ENCODE measurements around the gene MARK1. TPM values are rescaled to one million over a fixed set of nuclear protein-coding genes. Genes with fewer than 3 reads are reported as not detected.

The MARK1 gene
- polyA plus RNA-seq, 1 of the 3 experiments (the other 2 are of a cell fraction), result 3.1 TPM

DNA sequence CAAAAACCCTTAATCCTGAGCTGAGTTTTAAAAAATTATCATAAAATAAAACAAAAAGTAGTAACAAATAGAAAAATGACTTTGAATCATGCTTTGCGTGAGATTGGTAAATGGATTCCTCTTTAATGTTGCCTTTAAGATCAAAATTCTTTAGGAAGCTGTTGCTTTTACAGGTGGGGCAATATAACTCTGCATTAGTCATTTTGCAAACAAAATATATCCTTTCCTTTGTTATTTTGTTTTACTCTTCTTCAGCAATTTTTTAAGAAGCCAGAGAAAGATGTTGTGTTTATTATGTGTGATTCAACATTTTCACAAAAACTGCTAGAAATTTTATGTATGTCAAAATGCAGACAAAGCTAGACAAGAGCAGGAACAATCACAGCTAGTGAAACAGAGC lies 50.0 kb downstream of the MARK1 start (continued):
- TF ChIP-seq RXRA (IDR thresholded peaks at IDR 0.05; ENCODE audit: borderline replicate concordance, low read depth) (no peak), NRF1 (IDR thresholded peaks at IDR 0.05; ENCODE audit: low read depth, low read length) (no peak), YY1 (IDR thresholded peaks at IDR 0.05; ENCODE audit: low read depth) (no peak), EZH2phosphoT487 (IDR thresholded peaks at IDR 0.05; ENCODE audit: borderline replicate concordance, low read depth) (no peak), SMC3 (IDR thresholded peaks at IDR 0.05; ENCODE audit: low read depth, low read length) (no peak)
- TF ChIP-seq, protein P1, sequence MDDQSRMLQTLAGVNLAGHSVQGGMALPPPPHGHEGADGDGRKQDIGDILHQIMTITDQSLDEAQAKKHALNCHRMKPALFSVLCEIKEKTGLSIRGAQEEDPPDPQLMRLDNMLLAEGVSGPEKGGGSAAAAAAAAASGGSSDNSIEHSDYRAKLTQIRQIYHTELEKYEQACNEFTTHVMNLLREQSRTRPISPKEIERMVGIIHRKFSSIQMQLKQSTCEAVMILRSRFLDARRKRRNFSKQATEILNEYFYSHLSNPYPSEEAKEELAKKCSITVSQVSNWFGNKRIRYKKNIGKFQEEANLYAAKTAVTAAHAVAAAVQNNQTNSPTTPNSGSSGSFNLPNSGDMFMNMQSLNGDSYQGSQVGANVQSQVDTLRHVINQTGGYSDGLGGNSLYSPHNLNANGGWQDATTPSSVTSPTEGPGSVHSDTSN (IDR thresholded peaks at IDR 0.05), result no peak
- TF ChIP-seq, protein P2, sequence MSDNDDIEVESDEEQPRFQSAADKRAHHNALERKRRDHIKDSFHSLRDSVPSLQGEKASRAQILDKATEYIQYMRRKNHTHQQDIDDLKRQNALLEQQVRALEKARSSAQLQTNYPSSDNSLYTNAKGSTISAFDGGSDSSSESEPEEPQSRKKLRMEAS (IDR thresholded peaks at IDR 0.05; ENCODE audit: low read depth), result no peak

GRCh38 chr1:220579317-220579716 lies 51.4 kb downstream of the MARK1 start:
- TF ChIP-seq FOXJ3 (CRISPR knock-in tag; IDR thresholded peaks at IDR 0.05), result no peak
- POLR2A ChIA-PET, result no interaction called here
- Histone ChIP-seq H4K20me1 (ENCODE audit: insufficient read depth) (no peaks in the 10 kb centered on the region), H3K27me3 (ENCODE audit: insufficient read depth) (no peaks in the 10 kb centered on the region), H3K36me3 (replicated peaks in 1 of 2; ENCODE audit: control insufficient read depth in 1 of 2, insufficient read depth in 2 of 2, low read length in 1 of 2) (peaks cover 0 to 7% of the 10 kb centered on the region in 2 experiments), H2AFZ (ENCODE audit: low read depth) (no peak overlapping the region), H3K79me2 (ENCODE audit: insufficient read depth) (no peaks in the 10 kb centered on the region), H3K4me3 (ENCODE audit: low read depth in 2 of 2, low read length in 1 of 2) (no peak overlapping the region), H3K9me3 (peaks cover 6% of the 10 kb centered on the region; the same call in 1 of the 2 replicates), H3K4me2 (no peak overlapping the region), H3K4me1 (ENCODE audit: control insufficient read depth in 1 of 2, insufficient read depth in 2 of 2, low read depth in 1 of 2, low read length in 1 of 2) (no peaks in the 10 kb centered on the region; a peak in 1 of 4 replicates), H3F3A (replicated peaks; ENCODE audit: insufficient read depth) (peaks cover 3% of the 10 kb centered on the region), H3K27ac (ENCODE audit: low read depth in 2 of 2, low read length in 1 of 2) (no peak overlapping the region), H3K9me2 (no peaks in the 10 kb centered on the region), H3K9ac (no peak overlapping the region)
- WGBS (ENCODE audit: low lambda C conversion rate), result 86% methylated on average over 6 of the region's 6 CpGs
- CTCF ChIA-PET, result no interaction called here
- DNase-seq, result no peak

DNA sequence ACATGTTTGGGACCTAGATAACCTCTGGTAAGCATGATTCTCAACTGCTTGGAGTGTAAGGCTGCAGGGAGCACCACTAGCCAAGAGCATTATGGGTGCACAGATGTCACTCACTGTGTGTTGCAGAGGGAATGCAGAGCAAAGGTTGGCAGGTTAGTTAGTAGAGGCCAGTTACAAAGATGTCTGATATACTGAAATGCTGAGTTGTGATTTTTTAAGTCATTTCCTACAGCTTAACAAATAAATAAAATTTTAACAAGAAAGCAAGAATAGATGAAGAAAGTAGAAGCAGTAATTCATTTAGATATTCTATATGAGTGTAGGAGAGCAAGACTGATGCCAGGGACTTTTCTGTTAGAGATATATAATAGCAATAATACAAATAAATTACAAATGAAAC lies 64.8 kb downstream of the MARK1 start:
- CTCF ChIA-PET, result no interaction called here
- no peak overlapping the region for H3K27ac ChIP-seq (ENCODE audit: low read depth in 2 of 2, low read length in 1 of 2)
- no peak for DNase-seq
- no peak for TF ChIP-seq RXRA (IDR thresholded peaks at IDR 0.05; ENCODE audit: borderline replicate concordance, low read depth)
- TF ChIP-seq NFIC (IDR thresholded peaks at IDR 0.05; ENCODE audit: borderline replicate concordance), result no peak
- no peak for TF ChIP-seq FOXJ3 (CRISPR knock-in tag; IDR thresholded peaks at IDR 0.05)
- TF ChIP-seq YY1 (IDR thresholded peaks at IDR 0.05; ENCODE audit: low read depth), result no peak
- TF ChIP-seq REST (IDR thresholded peaks at IDR 0.05; ENCODE audit: low read depth, low read length), result no peak
- TF ChIP-seq MEF2A (IDR thresholded peaks at IDR 0.05; ENCODE audit: borderline replicate concordance, low read depth), result no peak
- TF ChIP-seq FOSL2 (IDR thresholded peaks at IDR 0.05; ENCODE audit: borderline replicate concordance, low read depth), result no peak
- no peak for TF ChIP-seq EZH2phosphoT487 (IDR thresholded peaks at IDR 0.05; ENCODE audit: borderline replicate concordance, low read depth)
- no peak for TF ChIP-seq RFX5 (IDR thresholded peaks at IDR 0.05; ENCODE audit: low read length)
- TF ChIP-seq RAD21 (IDR thresholded peaks at IDR 0.05; ENCODE audit: low read length), result no peak
- TF ChIP-seq RCOR1 (IDR thresholded peaks at IDR 0.05; ENCODE audit: low read length), result no peak
- no peak for TF ChIP-seq ELF1 (IDR thresholded peaks at IDR 0.05)
- TF ChIP-seq TEAD4 (IDR thresholded peaks at IDR 0.05; ENCODE audit: borderline replicate concordance, insufficient read depth), result no peak
- TF ChIP-seq, protein P3, sequence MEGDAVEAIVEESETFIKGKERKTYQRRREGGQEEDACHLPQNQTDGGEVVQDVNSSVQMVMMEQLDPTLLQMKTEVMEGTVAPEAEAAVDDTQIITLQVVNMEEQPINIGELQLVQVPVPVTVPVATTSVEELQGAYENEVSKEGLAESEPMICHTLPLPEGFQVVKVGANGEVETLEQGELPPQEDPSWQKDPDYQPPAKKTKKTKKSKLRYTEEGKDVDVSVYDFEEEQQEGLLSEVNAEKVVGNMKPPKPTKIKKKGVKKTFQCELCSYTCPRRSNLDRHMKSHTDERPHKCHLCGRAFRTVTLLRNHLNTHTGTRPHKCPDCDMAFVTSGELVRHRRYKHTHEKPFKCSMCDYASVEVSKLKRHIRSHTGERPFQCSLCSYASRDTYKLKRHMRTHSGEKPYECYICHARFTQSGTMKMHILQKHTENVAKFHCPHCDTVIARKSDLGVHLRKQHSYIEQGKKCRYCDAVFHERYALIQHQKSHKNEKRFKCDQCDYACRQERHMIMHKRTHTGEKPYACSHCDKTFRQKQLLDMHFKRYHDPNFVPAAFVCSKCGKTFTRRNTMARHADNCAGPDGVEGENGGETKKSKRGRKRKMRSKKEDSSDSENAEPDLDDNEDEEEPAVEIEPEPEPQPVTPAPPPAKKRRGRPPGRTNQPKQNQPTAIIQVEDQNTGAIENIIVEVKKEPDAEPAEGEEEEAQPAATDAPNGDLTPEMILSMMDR (IDR thresholded peaks at IDR 0.05), result no peak
- TF ChIP-seq, protein P1 (IDR thresholded peaks at IDR 0.05), result no peak
- no peak for TF ChIP-seq JUND (IDR thresholded peaks at IDR 0.05)

More for the DNA sequence above, 64.8 kb downstream of the MARK1 start:
- Histone ChIP-seq H3K4me3 (ENCODE audit: low read depth in 2 of 2, low read length in 1 of 2) (no peak overlapping the region), H3K9me3 (no peaks in the 10 kb centered on the region), H3K9ac (no peak overlapping the region), H2AFZ (ENCODE audit: low read depth) (no peak overlapping the region), H3K9me2 (no peaks in the 10 kb centered on the region), H3K27me3 (ENCODE audit: insufficient read depth) (no peaks in the 10 kb centered on the region), H3K36me3 (replicated peaks in 1 of 2; ENCODE audit: control insufficient read depth in 1 of 2, insufficient read depth in 2 of 2, low read length in 1 of 2) (peaks cover 0 to 10% of the 10 kb centered on the region in 2 experiments), H3K79me2 (ENCODE audit: insufficient read depth) (no peaks in the 10 kb centered on the region), H3F3A (replicated peaks; ENCODE audit: insufficient read depth) (no peaks in the 10 kb centered on the region), H3K4me1 (ENCODE audit: control insufficient read depth in 1 of 2, insufficient read depth in 2 of 2, low read depth in 1 of 2, low read length in 1 of 2) (no peaks in the 10 kb centered on the region; a peak in 1 of 4 replicates), H4K20me1 (ENCODE audit: insufficient read depth) (no peaks in the 10 kb centered on the region), H3K4me2 (no peak overlapping the region)
- POLR2A ChIA-PET, result no interaction called here

Data from SK-N-SH (cell line).